Measurements from ENCODE around the gene SST. TPM values are rescaled to one million over a fixed set of nuclear protein-coding genes. Genes with fewer than 3 reads are reported as not detected.

SST gene
- total RNA-seq (2014; rRNA removed; shearing (Covaris generic)) = not detected in 2 replicates

GRCh38 chr3:187669675-187670504, at the start of gene SST:
TSS of gene SST (minus strand) at chr3:187670394. CDS start at chr3:187670291, 103 bp downstream.
- DNase-seq (ENCODE audit: low read depth) = peak; percentile 36

GRCh38 chr3:187719628-187720336, 49.6 kb upstream of the SST start:
- no peak for DNase-seq (ENCODE audit: low read depth)

GRCh38 chr3:187718802-187719201, 48.6 kb upstream of the SST start:
- DNase-seq (ENCODE audit: low read depth) = no peak

GRCh38 chr3:187717572-187717971, 47.4 kb upstream of the SST start:
- DNase-seq (ENCODE audit: low read depth) = no peak

- peak; percentile 73 for DNase-seq (ENCODE audit: low read depth)
Observed at GRCh38 chr3:187714404-187714979, 44.3 kb upstream of the SST start.

- DNase-seq (ENCODE audit: low read depth) = peak; percentile 87
Observed at GRCh38 chr3:187713504-187713903, 43.3 kb upstream of the SST start.

- DNase-seq (ENCODE audit: low read depth) = no peak
Observed at GRCh38 chr3:187709155-187709554, 39.0 kb upstream of the SST start.

GRCh38 chr3:187708696-187709095, 38.5 kb upstream of the SST start:
- DNase-seq (ENCODE audit: low read depth) = no peak

- DNase-seq (ENCODE audit: low read depth) = no peak
Observed at GRCh38 chr3:187706971-187707370, 36.8 kb upstream of the SST start.

- DNase-seq (ENCODE audit: low read depth) = no peak
Observed at GRCh38 chr3:187705164-187705563, 35.0 kb upstream of the SST start.

GRCh38 chr3:187702507-187703033, 32.4 kb upstream of the SST start, which contains the start of gene RTP2:
TSS of gene RTP2 (minus strand) at chr3:187702557. CDS start at chr3:187702128, 429 bp downstream.
- DNase-seq (ENCODE audit: low read depth) = peak; percentile 15

- no peak for DNase-seq (ENCODE audit: low read depth)
Observed at GRCh38 chr3:187700249-187700648, 30.1 kb upstream of the SST start.

- no peak for DNase-seq (ENCODE audit: low read depth)
Observed at GRCh38 chr3:187698499-187699399, 28.6 kb upstream of the SST start.

- no peak for DNase-seq (ENCODE audit: low read depth)
Observed at GRCh38 chr3:187696021-187696420, 25.8 kb upstream of the SST start.

- peak; percentile 24 for DNase-seq (ENCODE audit: low read depth)
Observed at GRCh38 chr3:187695449-187695848, 25.3 kb upstream of the SST start.

GRCh38 chr3:187694801-187695200, 24.6 kb upstream of the SST start:
- DNase-seq (ENCODE audit: low read depth) = peak; percentile 77

GRCh38 chr3:187693431-187693830, 23.2 kb upstream of the SST start:
- no peak for DNase-seq (ENCODE audit: low read depth)

GRCh38 chr3:187689984-187690383, 19.8 kb upstream of the SST start:
- DNase-seq (ENCODE audit: low read depth) = peak; percentile 34

GRCh38 chr3:187686621-187687273, 16.6 kb upstream of the SST start:
- DNase-seq (ENCODE audit: low read depth) = no peak

GRCh38 chr3:187685948-187686347, 15.8 kb upstream of the SST start:
- DNase-seq (ENCODE audit: low read depth) = no peak

GRCh38 chr3:187684880-187685279, 14.7 kb upstream of the SST start:
- peak; percentile 68 for DNase-seq (ENCODE audit: low read depth)
